ENCODE measurements around the gene CCDC15.
A peak's percentile ranks its signal among the peaks of the same experiment; 100 is the strongest.

CCDC15 gene

GRCh38 chr11:125072218-125072960 lies 118.4 kb downstream of the CCDC15 start:
- Histone ChIP-seq H3K4me3 (0 out of 2 replicates have a peak overlapping the region, but pooled peaks have one; percentile 15), H4K20me1 (no peaks in the 10 kb centered on the region), H3K27me3 (no peaks in the 10 kb centered on the region), H3K9me3 (no peaks in the 10 kb centered on the region), H3K4me1 (peaks cover 66% of the 10 kb centered on the region), H3K9ac (peak overlapping the region; percentile 17; the same call in 1 of the 2 replicates), H3K4me2 (peak overlapping the region; percentile 83), H3K27ac (peak overlapping the region; percentile 77), H3K36me3 (no peaks in the 10 kb centered on the region)
- TF ChIP-seq Cebpa-rat (IDR thresholded peaks at IDR 0.05): no peak

- H3K36me3 ChIP-seq: no peaks in the 10 kb centered on the region
- no peak for TF ChIP-seq Cebpa-rat (IDR thresholded peaks at IDR 0.05)
- H4K20me1 ChIP-seq: no peaks in the 10 kb centered on the region
- H3K27me3 ChIP-seq: no peaks in the 10 kb centered on the region
- H3K9me3 ChIP-seq: no peaks in the 10 kb centered on the region
- H3K4me2 ChIP-seq: peak overlapping the region; percentile 83
- H3K9ac ChIP-seq: peak overlapping the region; percentile 17; the same call in 1 of the 2 replicates
- peak overlapping the region; percentile 77 for H3K27ac ChIP-seq
- 0 out of 2 replicates have a peak overlapping the region, but pooled peaks have one; percentile 0 for H3K4me3 ChIP-seq
- peaks cover 67% of the 10 kb centered on the region for H3K4me1 ChIP-seq
Observed at GRCh38 chr11:125072961-125073590, 119.1 kb downstream of the CCDC15 start.

GRCh38 chr11:125073616-125074483 lies 119.8 kb downstream of the CCDC15 start:
- no peak overlapping the region for H3K4me3 ChIP-seq
- no peak for TF ChIP-seq Cebpa-rat (IDR thresholded peaks at IDR 0.05)
- H3K27ac ChIP-seq: peak overlapping the region; percentile 77; the same call in 1 of the 2 replicates
- H3K4me1 ChIP-seq: peaks cover 75% of the 10 kb centered on the region
- H3K27me3 ChIP-seq: no peaks in the 10 kb centered on the region
- no peak overlapping the region for H3K9ac ChIP-seq
- no peaks in the 10 kb centered on the region for H4K20me1 ChIP-seq
- peak overlapping the region; percentile 83 for H3K4me2 ChIP-seq
- no peaks in the 10 kb centered on the region for H3K36me3 ChIP-seq
- H3K9me3 ChIP-seq: no peaks in the 10 kb centered on the region

- no peak overlapping the region for H3K9ac ChIP-seq
- no peak overlapping the region for H3K4me3 ChIP-seq
- H3K36me3 ChIP-seq: no peaks in the 10 kb centered on the region
- H3K4me1 ChIP-seq: peaks cover 72% of the 10 kb centered on the region
- no peaks in the 10 kb centered on the region for H4K20me1 ChIP-seq
- no peaks in the 10 kb centered on the region for H3K27me3 ChIP-seq
- peak overlapping the region; percentile 83 for H3K4me2 ChIP-seq
- no peak for TF ChIP-seq Cebpa-rat (IDR thresholded peaks at IDR 0.05)
- no peak overlapping the region for H3K27ac ChIP-seq
- H3K9me3 ChIP-seq: no peaks in the 10 kb centered on the region
Observed at GRCh38 chr11:125074511-125075241, 120.7 kb downstream of the CCDC15 start.

- Histone ChIP-seq H3K9me3 (no peaks in the 10 kb centered on the region), H4K20me1 (no peaks in the 10 kb centered on the region), H3K27ac (no peak overlapping the region), H3K4me2 (peak overlapping the region; percentile 83), H3K27me3 (no peaks in the 10 kb centered on the region), H3K36me3 (no peaks in the 10 kb centered on the region), H3K4me3 (no peak overlapping the region), H3K9ac (no peak overlapping the region), H3K4me1 (peaks cover 66% of the 10 kb centered on the region)
- TF ChIP-seq Cebpa-rat (IDR thresholded peaks at IDR 0.05): no peak
Observed at GRCh38 chr11:125075242-125075625, 121.2 kb downstream of the CCDC15 start.

- H3K9me3 ChIP-seq: no peaks in the 10 kb centered on the region
- no peak for TF ChIP-seq Cebpa-rat (IDR thresholded peaks at IDR 0.05)
- H3K9ac ChIP-seq: no peak overlapping the region
- peaks cover 60% of the 10 kb centered on the region for H3K4me1 ChIP-seq
- H3K27me3 ChIP-seq: no peaks in the 10 kb centered on the region
- no peak overlapping the region for H3K27ac ChIP-seq
- H4K20me1 ChIP-seq: no peaks in the 10 kb centered on the region
- H3K4me3 ChIP-seq: no peak overlapping the region
- no peak overlapping the region for H3K4me2 ChIP-seq
- H3K36me3 ChIP-seq: no peaks in the 10 kb centered on the region
Observed at GRCh38 chr11:125075900-125076317, 121.9 kb downstream of the CCDC15 start.

- Histone ChIP-seq H3K4me3 (no peak overlapping the region), H3K4me1 (peaks cover 54% of the 10 kb centered on the region), H4K20me1 (no peaks in the 10 kb centered on the region), H3K9me3 (no peaks in the 10 kb centered on the region), H3K4me2 (no peak overlapping the region), H3K27me3 (no peaks in the 10 kb centered on the region), H3K27ac (no peak overlapping the region), H3K36me3 (no peaks in the 10 kb centered on the region), H3K9ac (no peak overlapping the region)
- TF ChIP-seq Cebpa-rat (IDR thresholded peaks at IDR 0.05): no peak
Observed at GRCh38 chr11:125076378-125076945, 122.5 kb downstream of the CCDC15 start.

GRCh38 chr11:125078016-125078415 lies 124.0 kb downstream of the CCDC15 start:
- H3K27me3 ChIP-seq: no peaks in the 10 kb centered on the region
- no peaks in the 10 kb centered on the region for H4K20me1 ChIP-seq
- no peak overlapping the region for H3K4me3 ChIP-seq
- peak overlapping the region; percentile 40 for H3K4me2 ChIP-seq
- no peak overlapping the region for H3K27ac ChIP-seq
- TF ChIP-seq Cebpa-rat (IDR thresholded peaks at IDR 0.05): no peak
- no peaks in the 10 kb centered on the region for H3K36me3 ChIP-seq
- H3K9ac ChIP-seq: no peak overlapping the region
- no peaks in the 10 kb centered on the region for H3K9me3 ChIP-seq
- H3K4me1 ChIP-seq: peaks cover 39% of the 10 kb centered on the region

All from BLaER1 (cell line).